ENCODE data around the gene HOXD10. TPM values are rescaled to one million over a fixed set of nuclear protein-coding genes. Genes with fewer than 3 reads are reported as not detected.
A peak's percentile ranks its signal among the peaks of the same experiment; 100 is the strongest.

Gene HOXD10
- total and polyA plus RNA-seq, 7 donors: 0.23 to 46.0 (median 10.7) TPM

DNA sequence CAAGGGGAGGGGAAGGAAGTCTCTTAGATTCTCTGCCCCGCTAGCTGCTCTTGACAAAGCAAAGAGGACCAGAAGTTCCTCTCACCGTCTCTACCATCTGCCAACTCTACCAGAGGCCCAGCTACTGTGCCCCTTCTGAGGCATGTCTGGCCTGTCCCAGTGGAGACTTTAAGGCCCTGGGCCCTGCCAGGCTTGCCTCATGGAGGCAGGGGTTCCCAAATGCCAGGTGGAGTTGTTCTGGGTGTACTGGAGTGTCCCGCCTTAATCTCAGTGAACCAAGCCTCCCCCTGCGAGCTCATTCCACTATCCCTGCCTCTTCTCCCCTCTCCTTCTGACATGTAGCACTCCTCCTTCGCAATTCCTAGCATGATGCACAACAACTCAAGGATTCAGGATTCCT, 14.7 kb upstream of the HOXD10 start:
- intact Hi-C loops (cut with DNase I): no loop called here
- no peak for DNase-seq
- WGBS, 2 donors: 58 to 86% methylated on average over 5 of the region's 5 CpGs
- H3K36me3 ChIP-seq: no peaks in the 10 kb centered on the region
- H3K9me3 ChIP-seq: no peaks in the 10 kb centered on the region
- TF ChIP-seq, protein P1, sequence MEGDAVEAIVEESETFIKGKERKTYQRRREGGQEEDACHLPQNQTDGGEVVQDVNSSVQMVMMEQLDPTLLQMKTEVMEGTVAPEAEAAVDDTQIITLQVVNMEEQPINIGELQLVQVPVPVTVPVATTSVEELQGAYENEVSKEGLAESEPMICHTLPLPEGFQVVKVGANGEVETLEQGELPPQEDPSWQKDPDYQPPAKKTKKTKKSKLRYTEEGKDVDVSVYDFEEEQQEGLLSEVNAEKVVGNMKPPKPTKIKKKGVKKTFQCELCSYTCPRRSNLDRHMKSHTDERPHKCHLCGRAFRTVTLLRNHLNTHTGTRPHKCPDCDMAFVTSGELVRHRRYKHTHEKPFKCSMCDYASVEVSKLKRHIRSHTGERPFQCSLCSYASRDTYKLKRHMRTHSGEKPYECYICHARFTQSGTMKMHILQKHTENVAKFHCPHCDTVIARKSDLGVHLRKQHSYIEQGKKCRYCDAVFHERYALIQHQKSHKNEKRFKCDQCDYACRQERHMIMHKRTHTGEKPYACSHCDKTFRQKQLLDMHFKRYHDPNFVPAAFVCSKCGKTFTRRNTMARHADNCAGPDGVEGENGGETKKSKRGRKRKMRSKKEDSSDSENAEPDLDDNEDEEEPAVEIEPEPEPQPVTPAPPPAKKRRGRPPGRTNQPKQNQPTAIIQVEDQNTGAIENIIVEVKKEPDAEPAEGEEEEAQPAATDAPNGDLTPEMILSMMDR (IDR thresholded peaks at IDR 0.05): no peak
- TF ChIP-seq EP300 (IDR thresholded peaks at IDR 0.05) (no peak), POLR2AphosphoS5 (IDR thresholded peaks at IDR 0.05) (no peak), POLR2A (IDR thresholded peaks at IDR 0.05) (no peak)
- H3K27ac ChIP-seq: peak overlapping the region in 3 of 4 donors; percentile 4 to 96 (median 92)
- H3K4me1 ChIP-seq: peaks cover 0 to 61% (median 35%) of the 10 kb centered on the region in 4 donors
- H3K4me3 ChIP-seq: no peak overlapping the region
- peaks cover 0 to 86% (median 17%) of the 10 kb centered on the region in 3 donors for H3K27me3 ChIP-seq

DNA sequence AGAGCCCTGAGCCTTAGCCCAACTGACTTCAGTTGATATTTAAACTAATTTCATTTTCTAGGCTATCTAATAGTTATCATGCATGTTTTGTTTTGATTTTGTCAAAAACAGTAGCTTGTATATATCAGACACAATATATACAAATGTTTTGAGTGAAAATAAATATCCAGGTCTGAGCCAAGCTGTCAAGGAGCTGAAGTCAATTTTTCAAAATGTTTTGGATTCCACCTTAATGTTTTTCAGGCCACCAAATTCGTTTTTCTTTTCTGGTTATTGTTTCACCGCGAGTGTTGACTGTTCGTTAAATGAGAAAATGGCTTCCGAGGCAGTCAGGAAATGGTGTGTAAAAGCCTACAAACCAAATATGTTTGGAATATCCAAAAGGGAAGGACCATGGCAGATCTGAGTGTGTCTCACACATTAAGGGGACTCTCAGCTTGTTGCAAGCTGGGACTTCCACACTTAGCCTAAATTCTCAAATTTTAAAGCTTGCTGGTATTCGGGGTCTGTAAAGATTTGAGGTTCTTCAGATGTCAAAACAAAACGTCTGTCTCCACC, 14.2 kb upstream of the HOXD10 start:
- intact Hi-C loops (cut with DNase I): no loop called here
- WGBS, 2 donors: 46 to 67% methylated on average over 7 of the region's 7 CpGs
- H3K4me1 ChIP-seq: peaks cover 0 to 60% (median 35%) of the 10 kb centered on the region in 4 donors

DNA sequence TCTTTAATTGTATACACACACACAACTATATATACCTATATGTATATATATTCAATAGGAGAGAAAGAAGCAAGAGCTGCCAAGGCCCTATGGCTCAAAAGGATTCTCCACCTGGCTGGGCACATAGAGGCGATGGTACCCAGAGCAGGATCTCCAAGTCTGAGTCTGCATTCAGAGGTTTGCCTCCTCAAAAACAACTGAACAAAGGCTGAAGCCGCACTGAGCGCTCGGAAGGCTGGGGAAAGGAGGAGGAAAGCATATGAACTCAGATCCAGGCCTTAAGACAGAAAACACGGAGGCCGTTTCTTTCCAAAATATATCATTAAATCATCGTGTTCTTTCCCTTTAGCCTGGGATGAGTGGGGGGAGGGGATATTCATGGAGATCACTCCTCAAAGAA, 13.4 kb upstream of the HOXD10 start:
- Histone ChIP-seq H3K27ac (peak overlapping the region in 3 of 4 donors; percentile 92 to 96 (median 95)), H3K4me3 (peak overlapping the region in 2 of 4 donors; percentile 60 to 61), H3K27me3 (peaks cover 0 to 83% (median 15%) of the 10 kb centered on the region in 3 donors), H3K4me1 (peaks cover 0 to 58% (median 35%) of the 10 kb centered on the region in 4 donors), H3K36me3 (no peaks in the 10 kb centered on the region), H3K9me3 (no peaks in the 10 kb centered on the region)
- TF ChIP-seq, protein P1 (IDR thresholded peaks at IDR 0.05): no peak
- no peak for TF ChIP-seq EP300 (IDR thresholded peaks at IDR 0.05)
- no peak for TF ChIP-seq POLR2A (IDR thresholded peaks at IDR 0.05)
- no peak for TF ChIP-seq POLR2AphosphoS5 (IDR thresholded peaks at IDR 0.05)
- no peak for DNase-seq
- intact Hi-C loops (cut with DNase I): no loop called here
- WGBS, 2 donors: 50 to 78% methylated on average over 7 of the region's 7 CpGs

More for the DNA sequence above, 14.2 kb upstream of the HOXD10 start:
- Histone ChIP-seq H3K4me3 (no peak overlapping the region), H3K27ac (peak overlapping the region in 3 of 4 donors; percentile 92 to 96 (median 95)), H3K36me3 (no peaks in the 10 kb centered on the region), H3K27me3 (peaks cover 0 to 85% (median 12%) of the 10 kb centered on the region in 3 donors), H3K9me3 (no peaks in the 10 kb centered on the region)
- DNase-seq: no peak
- TF ChIP-seq, protein P1 (IDR thresholded peaks at IDR 0.05): no peak
- TF ChIP-seq POLR2A (IDR thresholded peaks at IDR 0.05) (no peak), EP300 (IDR thresholded peaks at IDR 0.05) (no peak)

DNA sequence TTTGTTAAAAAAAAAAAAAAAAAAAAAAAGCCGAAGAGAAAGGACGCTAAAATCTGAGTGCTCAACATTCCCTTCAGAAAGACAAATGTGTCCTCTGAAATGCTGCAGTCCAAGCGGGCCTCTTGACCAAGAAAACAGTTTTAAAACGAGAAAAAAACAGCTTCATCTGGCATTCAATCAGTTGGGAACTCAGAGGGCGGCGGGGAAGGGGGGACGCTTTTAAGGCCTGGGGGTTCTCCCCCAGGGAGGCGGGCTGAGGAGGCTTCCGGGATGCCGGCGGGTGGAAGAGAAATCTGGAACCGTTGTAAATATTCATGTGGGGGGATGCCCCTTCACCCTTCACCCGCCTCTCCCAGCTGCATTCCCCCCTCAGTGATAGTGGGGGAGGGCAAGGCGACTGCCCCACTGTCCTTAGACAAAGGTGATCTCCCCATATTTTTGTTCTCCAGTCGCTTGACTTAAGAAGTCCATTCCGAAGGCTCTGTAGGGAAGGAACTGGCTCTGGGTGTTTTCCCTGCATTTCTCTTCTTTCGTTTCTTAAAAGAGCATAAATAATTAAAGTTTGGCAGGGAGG, 12.7 kb upstream of the HOXD10 start:
- 14 to 22% methylated on average over 17 of the region's 17 CpGs for WGBS, 2 donors
- Histone ChIP-seq H3K27me3 (peaks cover 0 to 83% (median 15%) of the 10 kb centered on the region in 3 donors), H3K9me3 (no peaks in the 10 kb centered on the region), H3K27ac (peak overlapping the region in 3 of 4 donors; percentile 92 to 96 (median 95)), H3K4me3 (peak overlapping the region; percentile 59 to 65 (median 60)), H3K36me3 (peaks cover 0 to under 1% (median 0%) of the 10 kb centered on the region in 4 donors), H3K4me1 (peaks cover 0 to 60% (median 39%) of the 10 kb centered on the region in 4 donors)
- peak; percentile 65 for DNase-seq
- intact Hi-C loops (cut with DNase I): no loop called here
- TF ChIP-seq POLR2AphosphoS5 (IDR thresholded peaks at IDR 0.05) (no peak), POLR2A (IDR thresholded peaks at IDR 0.05) (no peak), EP300 (IDR thresholded peaks at IDR 0.05) (no peak)
- TF ChIP-seq, protein P1 (IDR thresholded peaks at IDR 0.05): no peak
